ENCODE data around the gene PHTF2.

Gene PHTF2

DNA sequence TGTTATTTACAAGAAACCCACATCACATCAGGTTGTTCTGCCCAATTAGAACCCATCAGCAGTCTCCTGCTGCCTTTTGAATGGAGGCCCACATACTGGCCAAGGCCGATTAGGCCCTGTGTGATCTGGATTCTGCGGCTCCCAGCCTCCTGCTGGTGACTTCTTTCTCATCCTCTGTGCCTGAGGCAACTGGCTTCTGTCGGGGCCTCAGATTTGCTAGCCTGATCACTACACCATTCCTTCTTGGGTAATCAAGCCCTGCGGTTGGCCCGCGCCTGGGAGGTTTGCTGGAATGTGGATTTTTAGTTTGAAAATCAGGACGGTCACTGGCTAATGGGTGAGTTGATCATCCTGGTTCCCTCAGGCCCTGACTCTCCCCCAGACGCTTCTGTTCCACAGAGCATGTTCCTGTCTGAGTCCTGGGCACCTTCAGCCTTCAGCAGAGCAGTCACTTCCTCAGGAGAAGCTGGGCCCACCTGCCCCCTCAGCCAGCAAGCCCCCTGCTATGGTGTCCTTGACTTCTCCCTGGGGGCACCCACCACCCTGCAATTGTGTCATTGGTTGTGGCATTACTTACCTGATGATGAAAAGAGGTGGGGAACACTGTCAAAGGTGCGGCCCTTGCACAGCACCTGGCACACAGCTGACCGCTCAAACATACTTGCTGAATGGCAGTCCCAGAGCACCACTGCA is 207.6 kb downstream of the PHTF2 start:
- H3K4me2 ChIP-seq (ENCODE audit: low read length): no peak overlapping the region
- H3F3A ChIP-seq (ENCODE audit: insufficient read depth, low read length): no peaks in the 10 kb centered on the region
- H4K20me1 ChIP-seq (ENCODE audit: insufficient read depth, low read length): no peaks in the 10 kb centered on the region
- no peaks in the 10 kb centered on the region for H3K9me2 ChIP-seq (ENCODE audit: low read depth, low read length)
- H3K27me3 ChIP-seq (ENCODE audit: insufficient read depth, low read length): peaks cover 2% of the 10 kb centered on the region; the same call in 1 of the 2 replicates
- TF ChIP-seq, protein P1, sequence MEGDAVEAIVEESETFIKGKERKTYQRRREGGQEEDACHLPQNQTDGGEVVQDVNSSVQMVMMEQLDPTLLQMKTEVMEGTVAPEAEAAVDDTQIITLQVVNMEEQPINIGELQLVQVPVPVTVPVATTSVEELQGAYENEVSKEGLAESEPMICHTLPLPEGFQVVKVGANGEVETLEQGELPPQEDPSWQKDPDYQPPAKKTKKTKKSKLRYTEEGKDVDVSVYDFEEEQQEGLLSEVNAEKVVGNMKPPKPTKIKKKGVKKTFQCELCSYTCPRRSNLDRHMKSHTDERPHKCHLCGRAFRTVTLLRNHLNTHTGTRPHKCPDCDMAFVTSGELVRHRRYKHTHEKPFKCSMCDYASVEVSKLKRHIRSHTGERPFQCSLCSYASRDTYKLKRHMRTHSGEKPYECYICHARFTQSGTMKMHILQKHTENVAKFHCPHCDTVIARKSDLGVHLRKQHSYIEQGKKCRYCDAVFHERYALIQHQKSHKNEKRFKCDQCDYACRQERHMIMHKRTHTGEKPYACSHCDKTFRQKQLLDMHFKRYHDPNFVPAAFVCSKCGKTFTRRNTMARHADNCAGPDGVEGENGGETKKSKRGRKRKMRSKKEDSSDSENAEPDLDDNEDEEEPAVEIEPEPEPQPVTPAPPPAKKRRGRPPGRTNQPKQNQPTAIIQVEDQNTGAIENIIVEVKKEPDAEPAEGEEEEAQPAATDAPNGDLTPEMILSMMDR (IDR thresholded peaks at IDR 0.05; ENCODE audit: low read length): no peak
- TF ChIP-seq EZH2 (IDR thresholded peaks at IDR 0.05; ENCODE audit: borderline replicate concordance, low read length): no peak
- no peak overlapping the region for H3K9ac ChIP-seq (ENCODE audit: low read length)
- H3K36me3 ChIP-seq (ENCODE audit: insufficient read depth, low read length): no peaks in the 10 kb centered on the region
- H3K27ac ChIP-seq (ENCODE audit: low read depth, low read length, poor library complexity, severe bottlenecking): no peak overlapping the region
- H3K4me3 ChIP-seq (ENCODE audit: low read depth, low read length, poor library complexity, severe bottlenecking): no peak overlapping the region
- H3K4me1 ChIP-seq (ENCODE audit: insufficient read depth, low read length, severe bottlenecking): no peaks in the 10 kb centered on the region
- no peaks in the 10 kb centered on the region for H3K9me3 ChIP-seq (ENCODE audit: low read length)
- H2AFZ ChIP-seq (ENCODE audit: low read length): no peak overlapping the region
- no peaks in the 10 kb centered on the region for H3K79me2 ChIP-seq (ENCODE audit: insufficient read depth, low read length)
